ENCODE measurements around the gene CD300LB.

CD300LB gene

GRCh38 chr17:74547736-74548135 is 16.5 kb upstream of the CD300LB start:
- no peak for DNase-seq

DNA sequence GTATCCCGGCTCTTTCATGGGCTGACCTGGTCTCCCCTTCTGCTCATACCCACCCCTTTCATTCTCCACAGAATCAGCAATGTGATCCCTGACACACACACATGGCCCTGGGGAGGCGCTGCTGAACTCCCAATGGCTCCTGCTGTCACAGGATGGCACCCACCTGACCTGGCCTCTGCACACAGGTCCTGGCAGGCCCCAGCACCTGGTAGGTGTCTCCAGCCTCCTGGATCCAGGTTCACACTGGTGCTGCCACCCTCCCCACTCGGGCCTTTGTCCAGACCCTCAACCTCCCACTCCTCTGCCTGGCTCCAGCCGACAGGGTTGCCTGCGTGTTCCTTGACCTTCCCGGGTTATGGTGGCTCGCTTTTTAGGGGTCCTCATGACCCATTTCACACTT is 16.0 kb upstream of the CD300LB start:
- no peak for DNase-seq

DNA sequence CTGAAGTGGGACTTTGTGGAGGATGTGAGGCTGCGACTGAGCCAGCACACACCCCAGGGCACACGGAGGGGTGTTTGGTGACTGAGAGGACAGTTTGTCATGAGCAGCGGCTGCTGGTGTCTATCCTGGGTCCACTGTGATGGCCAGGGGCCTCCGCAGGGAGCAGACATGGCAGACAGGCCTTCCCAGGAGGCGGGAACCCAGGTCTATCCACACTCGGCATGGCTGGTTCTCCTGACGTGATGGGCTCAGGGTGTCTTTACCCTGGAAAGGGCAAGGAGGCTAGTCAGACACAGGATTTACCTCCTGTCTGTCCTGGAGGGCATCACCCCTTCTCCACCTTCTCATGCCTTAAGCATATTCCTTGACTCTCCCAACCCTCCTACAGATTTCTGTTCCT is 15.3 kb upstream of the CD300LB start:
- DNase-seq: no peak

DNA sequence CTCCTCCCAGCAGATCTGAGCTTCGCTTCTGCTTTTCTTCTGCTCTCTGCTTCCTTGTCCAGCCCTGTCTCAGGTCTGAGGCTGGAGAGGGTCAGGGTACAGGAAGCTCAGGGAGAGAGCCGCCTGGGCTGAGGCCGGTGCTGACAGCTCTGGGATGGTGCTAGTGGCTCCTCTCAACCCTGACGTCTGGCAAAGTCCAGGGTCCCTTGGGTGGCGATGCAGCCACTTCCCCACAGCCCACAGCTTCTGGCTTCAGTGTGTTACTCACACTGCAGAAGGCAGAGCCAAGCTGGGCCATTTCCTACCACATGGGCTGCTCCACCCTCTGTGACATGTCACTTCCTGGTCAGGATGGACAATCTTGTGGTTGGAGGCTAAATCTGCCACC is 14.6 kb upstream of the CD300LB start, which contains the start of gene CD300C:
Gene CD300C (minus strand): TSS at position 273 of the 388 bp plus-strand sequence. CDS start 333 bp downstream, outside the sequence.
- DNase-seq: no peak

- DNase-seq: no peak
These were observed 13.9 kb upstream of the CD300LB start for GRCh38 chr17:74544991-74545842.

DNA sequence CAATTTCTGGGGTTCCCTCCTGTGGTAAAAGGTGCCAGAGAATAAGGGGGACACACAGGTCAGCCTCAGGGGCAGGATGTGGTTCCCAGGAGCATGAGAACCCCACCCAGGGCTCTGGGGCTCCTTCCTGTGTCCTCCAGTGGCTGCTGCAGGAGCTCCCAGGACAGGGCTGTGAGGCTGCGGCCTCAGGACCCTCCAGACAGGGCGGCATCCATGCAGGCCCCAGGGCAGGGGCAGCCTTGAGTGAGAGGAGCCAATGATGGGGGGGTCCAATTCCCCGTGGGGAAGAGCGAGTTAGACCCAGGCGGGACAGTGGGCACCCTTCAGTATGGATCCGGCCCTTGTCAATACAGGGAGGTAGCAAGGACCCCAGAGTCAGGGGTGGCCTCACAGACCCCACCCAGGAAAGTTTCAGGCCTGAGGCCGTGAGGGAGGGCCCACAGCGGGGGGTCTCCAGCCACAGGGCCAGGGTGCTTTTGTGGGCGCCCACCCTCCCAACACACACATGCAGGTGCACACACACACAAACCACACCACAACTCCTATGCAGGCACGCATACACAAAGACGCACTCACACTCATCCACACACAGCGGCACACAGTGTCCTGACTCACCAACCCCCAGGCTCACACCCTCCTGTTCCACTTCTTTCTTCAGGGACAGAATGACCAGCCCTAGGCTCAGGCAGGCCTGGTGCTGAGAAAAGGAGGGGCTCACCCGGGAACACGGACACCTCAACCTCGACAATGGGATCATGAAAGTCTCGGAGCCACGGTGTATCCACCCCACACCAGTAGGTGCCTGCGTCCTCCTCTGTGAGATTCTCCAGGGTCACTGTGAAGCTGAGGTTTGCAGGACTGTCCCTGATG is 12.9 kb upstream of the CD300LB start:
- DNase-seq: no peak

DNA sequence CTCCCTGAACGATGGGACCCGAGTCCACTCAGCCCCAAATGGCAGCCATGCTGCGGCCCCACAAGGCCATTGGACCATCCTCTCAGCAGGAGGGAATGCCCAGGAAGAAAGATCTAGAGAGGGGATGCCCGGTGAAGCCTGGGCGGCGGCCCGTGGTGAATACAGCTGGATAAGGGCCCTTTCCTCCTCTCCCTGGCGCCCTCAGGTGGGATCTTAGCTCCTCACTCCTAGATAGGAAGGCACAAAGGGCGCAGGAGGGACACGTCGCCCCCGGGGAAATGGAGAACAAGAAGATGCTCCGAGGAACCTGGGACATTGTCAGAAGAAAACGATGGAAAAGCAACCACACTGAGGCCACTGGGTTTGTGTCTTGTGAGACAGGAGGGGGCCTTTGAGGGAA is 12.1 kb upstream of the CD300LB start:
- no peak for DNase-seq

DNA sequence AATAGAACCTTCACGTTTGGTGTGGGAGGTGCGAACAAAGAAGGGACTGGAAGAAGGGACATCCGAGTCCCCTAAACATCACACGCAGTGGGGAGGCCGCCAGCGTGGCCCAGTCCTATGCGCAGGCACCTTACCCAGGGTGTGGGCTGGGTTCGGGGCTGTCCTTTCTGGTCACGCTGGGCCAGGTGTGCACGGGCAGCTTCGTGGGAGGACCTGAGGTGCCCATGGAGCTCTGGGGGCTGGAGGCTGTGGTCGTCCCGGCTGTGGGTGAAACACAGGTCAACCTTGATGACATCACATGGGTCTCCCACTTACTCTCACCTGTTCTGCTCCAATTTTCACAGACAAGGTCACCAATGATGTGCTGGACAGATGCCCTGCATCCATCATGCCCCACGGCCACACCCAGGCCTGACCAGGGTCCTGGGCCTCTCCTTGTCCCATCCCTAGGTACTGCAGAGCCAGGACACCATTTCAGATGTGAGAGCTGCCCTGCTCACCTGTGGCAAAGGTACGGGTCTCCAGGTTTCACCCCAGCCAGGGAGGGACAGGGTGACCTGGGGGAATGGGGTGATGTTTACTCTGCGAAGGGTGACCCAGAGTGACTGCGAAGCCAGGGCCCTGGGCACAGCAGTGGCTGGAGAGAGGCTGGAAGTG is 11.6 kb upstream of the CD300LB start:
- DNase-seq: no peak

GRCh38 chr17:74542166-74542565 is 10.9 kb upstream of the CD300LB start:
- no peak for DNase-seq

- DNase-seq: no peak
These were observed 10.2 kb upstream of the CD300LB start for GRCh38 chr17:74541176-74542111.

DNA sequence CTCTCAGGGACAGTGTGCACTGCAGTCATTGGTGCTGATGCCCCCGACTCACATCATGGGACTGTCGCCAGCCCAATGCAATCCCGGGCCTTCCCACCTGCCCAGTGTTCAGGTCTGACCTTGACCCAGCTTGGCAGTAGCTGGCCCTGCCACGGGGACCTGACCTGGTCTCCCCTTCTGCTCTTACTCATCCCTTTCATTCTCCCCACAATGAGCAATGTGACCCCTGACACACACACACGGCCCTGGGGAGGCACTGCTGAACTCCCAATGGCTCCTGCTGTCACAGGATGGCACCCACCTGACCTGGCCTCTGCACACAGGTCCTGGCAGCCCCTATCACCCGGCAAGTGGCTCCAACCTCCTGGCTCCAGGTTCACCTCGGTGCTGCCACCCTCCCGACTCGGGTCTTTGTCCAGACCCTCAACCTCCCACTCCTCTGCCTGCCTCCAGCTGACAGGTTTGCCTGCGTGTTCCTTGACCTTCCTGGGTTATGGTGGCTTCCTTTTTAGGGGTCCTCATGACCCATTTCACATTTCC is 8.1 kb upstream of the CD300LB start:
- DNase-seq: no peak

GRCh38 chr17:74536890-74537289 is 5.6 kb upstream of the CD300LB start:
- no peak for DNase-seq

DNA sequence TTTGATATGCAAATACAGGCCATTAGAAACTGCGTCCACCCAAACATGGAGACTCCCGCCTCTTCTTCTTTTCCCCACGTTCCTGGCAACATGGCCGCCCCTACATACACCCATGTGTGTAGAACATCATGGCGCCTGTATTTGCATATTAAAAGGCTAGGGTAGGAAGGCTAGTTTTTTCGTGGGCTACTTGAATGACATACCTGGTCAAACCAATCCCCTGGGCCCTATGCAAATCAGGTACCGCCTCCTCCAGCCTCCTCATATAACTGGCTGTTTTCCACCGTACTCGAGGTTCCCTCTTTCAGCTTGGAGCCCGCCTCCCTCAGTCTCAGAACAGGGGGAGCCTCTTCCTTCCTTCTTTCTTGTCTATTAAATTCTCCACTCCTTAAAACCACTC is 840 bp upstream of the CD300LB start:
- no peak for DNase-seq

DNA sequence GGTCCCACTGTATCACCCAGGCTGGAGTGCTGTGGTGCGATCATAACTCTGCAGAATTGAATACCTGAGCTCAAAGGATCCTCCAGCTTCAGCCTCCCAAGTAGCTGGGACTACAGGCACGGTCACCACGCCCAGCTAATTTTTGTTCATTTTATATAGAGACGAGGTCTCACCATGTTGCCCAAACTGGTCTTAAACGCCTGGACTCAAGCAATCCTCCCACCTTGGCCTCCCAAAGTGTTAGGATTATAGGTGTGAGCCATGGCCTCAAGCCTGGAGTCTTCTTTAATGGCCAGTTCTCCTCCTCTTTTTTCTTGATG is 484 bp downstream of the CD300LB start:
- DNase-seq: no peak

DNA sequence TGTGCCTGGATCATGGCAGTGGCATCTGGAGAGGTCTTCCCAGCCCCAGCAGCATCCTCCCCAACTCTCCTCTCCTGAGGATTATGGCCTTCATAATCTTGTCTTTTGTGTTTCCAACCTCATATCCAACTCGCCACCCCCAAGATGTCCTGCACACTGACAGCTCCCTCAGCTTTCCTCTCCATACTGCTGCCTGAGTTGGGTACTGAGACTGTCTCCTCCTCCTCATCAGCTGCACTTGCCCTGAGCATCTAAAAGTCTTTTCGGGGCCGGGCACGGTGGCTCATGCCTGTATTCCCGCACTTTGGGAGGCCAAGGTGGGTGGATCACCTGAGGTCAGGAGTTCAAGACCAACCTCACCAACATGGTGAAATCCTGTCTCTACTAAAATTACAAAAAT is 2.0 kb downstream of the CD300LB start:
- no peak for DNase-seq

DNA sequence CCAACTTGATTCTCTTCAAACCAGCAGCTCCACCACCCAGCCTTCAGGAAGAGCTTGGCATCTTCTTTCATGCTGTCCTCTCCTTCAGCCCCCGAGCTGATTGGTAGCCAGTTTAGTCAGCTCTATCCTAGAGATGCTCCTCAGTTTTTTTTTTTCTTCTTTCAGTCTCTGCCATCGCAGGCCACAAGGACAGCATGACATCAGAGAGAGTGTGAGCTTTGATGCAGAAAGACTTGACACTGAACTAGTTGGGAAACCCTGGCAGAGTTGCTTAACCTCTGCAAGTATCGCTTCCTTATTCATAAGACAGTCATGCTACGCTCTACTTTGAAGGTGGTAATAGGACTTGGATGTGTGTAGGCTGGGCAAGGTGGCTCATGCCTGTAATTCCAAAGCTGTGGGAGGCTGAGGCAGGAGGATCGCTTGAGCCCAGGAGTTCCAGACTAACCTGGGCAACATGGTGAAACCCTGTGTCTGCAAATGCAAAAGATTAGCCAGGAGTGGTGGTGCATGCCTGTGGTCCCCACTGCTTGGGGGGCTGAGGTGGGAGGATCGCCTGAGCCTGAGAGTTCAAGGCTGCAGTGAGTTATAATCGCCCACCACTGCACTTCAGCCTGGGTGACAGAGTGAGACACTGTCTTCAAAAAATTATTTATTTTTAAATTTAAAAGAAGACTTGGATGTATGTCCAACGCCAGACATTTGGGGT is 2.6 kb downstream of the CD300LB start:
- DNase-seq: no peak

- no peak for DNase-seq
These were observed 3.5 kb downstream of the CD300LB start for GRCh38 chr17:74527756-74528155.

- no peak for DNase-seq
These were observed 4.2 kb downstream of the CD300LB start for GRCh38 chr17:74527081-74527480.

DNA sequence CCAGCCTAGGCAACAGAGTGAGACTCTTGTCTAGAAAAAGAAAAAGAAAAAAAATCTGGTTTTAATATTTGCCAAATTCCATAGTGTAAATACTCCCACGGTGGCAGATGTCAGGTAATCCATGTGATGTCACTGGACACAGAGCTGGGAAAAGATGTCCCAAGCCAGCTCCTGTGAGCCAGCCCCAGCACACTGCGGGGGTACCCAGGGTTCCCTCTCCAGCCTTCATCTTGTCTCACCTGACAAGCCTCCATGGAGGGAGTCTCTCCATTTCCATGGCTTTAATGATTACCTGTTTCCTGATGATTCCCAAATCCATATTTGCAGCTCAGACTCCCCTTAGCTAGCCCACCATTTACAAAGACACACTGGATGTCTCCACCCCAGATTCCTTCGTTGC is 4.6 kb downstream of the CD300LB start:
- DNase-seq: no peak

- DNase-seq: no peak
These were observed 5.4 kb downstream of the CD300LB start for GRCh38 chr17:74525781-74526288.

- DNase-seq: no peak
These were observed 5.9 kb downstream of the CD300LB start for GRCh38 chr17:74525465-74525725.

All from activated CD4-positive, alpha-beta T cell treated with anti-CD3 and anti-CD28 coated beads for 4 hours (primary cell).